Left ventricle myocardium inferior (tissue), 1 donor: ENCODE measurements around the gene TSPAN18. TPM values are rescaled to one million over a fixed set of nuclear protein-coding genes. Genes with fewer than 3 reads are reported as not detected.

Experiments
- DNase-seq: peaks from one replicate; pipeline ENCODE4 v3.0.0-alpha.2; 2020
- H3K27ac ChIP-seq: fragments of 200-600 bp; replicated peaks from 2 replicates; pipeline ENCODE4 v1.8.0; 2021
- H3K27me3 ChIP-seq: fragments of 200-600 bp; 2 replicates; pipeline ENCODE4 v1.8.0; 2021; ENCODE audit warnings: low read depth
- H3K36me3 ChIP-seq: fragments of 200-600 bp; 2 replicates; pipeline ENCODE4 v1.8.0; 2021
- H3K4me1 ChIP-seq: fragments of 200-600 bp; 2 replicates; pipeline ENCODE4 v1.8.0; 2021
- H3K4me3 ChIP-seq: fragments of 200-600 bp; 2 replicates; pipeline ENCODE4 v1.8.0; 2021; ENCODE audit warnings: mild to moderate bottlenecking, moderate library complexity
- H3K9me3 ChIP-seq: fragments of 200-600 bp; replicated peaks from 2 replicates; pipeline ENCODE4 v1.8.0; 2021
- intact Hi-C: fragments of 100-400 bp; cut with micrococcal nuclease; formaldehyde crosslinking; loops from one replicate; pipeline ENCODE4 v1.11.0; 2022
- total RNA-seq: library from RNA; stranded (reverse); fragmentation: NEBNext Ultra II Directional; extraction: Animal tissue kit (Norgen Biotek cat#: 25700); gene quantifications from one replicate; pipeline ENCODE4 v1.2.1, GENCODE V29; 2021
- TF ChIP-seq, protein P1 (sequence below): fragments of 200-600 bp; IDR thresholded peaks from 2 replicates; pipeline ENCODE4 v1.8.0; 2021; ENCODE audit warnings: antibody characterized with exemption, mild to moderate bottlenecking, borderline replicate concordance
- donor health status: DM: no; HTN: yes; CAD: no; lungs with severe emphysema.

The TSPAN18 gene
- total RNA-seq, 1 donor from 2014 or later, result 129 TPM

DNA sequence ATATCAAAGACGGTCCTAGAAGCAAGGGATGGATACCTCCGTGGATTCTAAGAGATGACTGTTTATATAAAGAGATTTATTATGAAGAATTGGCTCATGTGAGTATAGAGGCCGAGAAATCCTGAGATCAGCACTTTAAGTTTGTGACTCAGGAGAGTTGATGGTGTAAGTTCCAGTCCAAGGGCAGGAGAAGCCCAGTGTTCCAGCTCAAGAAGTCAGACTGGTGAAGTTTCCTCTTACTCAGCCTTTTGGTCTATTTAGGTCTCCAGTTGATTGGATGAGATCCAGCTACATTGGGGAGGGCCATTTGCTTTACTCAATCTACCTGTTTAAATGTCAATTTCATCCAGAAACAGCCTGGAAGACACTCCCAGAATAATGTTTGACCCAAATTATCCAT, 45.1 kb downstream of the TSPAN18 start:
- TF ChIP-seq, protein P1, sequence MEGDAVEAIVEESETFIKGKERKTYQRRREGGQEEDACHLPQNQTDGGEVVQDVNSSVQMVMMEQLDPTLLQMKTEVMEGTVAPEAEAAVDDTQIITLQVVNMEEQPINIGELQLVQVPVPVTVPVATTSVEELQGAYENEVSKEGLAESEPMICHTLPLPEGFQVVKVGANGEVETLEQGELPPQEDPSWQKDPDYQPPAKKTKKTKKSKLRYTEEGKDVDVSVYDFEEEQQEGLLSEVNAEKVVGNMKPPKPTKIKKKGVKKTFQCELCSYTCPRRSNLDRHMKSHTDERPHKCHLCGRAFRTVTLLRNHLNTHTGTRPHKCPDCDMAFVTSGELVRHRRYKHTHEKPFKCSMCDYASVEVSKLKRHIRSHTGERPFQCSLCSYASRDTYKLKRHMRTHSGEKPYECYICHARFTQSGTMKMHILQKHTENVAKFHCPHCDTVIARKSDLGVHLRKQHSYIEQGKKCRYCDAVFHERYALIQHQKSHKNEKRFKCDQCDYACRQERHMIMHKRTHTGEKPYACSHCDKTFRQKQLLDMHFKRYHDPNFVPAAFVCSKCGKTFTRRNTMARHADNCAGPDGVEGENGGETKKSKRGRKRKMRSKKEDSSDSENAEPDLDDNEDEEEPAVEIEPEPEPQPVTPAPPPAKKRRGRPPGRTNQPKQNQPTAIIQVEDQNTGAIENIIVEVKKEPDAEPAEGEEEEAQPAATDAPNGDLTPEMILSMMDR, result no peak
- no peaks in the 10 kb centered on the region for H3K36me3 ChIP-seq
- H3K27me3 ChIP-seq, result no peaks in the 10 kb centered on the region
- peaks cover 83% of the 10 kb centered on the region for H3K4me1 ChIP-seq
- peaks cover 11% of the 10 kb centered on the region for H3K9me3 ChIP-seq
- DNase-seq, result no peak
- H3K4me3 ChIP-seq, result no peak overlapping the region
- intact Hi-C loops, result loop anchor here (10.0 kb wide), 1 partner anchor 47 kb away; the partner anchor contains the start of gene TSPAN18
- H3K27ac ChIP-seq, result no peak overlapping the region

DNA sequence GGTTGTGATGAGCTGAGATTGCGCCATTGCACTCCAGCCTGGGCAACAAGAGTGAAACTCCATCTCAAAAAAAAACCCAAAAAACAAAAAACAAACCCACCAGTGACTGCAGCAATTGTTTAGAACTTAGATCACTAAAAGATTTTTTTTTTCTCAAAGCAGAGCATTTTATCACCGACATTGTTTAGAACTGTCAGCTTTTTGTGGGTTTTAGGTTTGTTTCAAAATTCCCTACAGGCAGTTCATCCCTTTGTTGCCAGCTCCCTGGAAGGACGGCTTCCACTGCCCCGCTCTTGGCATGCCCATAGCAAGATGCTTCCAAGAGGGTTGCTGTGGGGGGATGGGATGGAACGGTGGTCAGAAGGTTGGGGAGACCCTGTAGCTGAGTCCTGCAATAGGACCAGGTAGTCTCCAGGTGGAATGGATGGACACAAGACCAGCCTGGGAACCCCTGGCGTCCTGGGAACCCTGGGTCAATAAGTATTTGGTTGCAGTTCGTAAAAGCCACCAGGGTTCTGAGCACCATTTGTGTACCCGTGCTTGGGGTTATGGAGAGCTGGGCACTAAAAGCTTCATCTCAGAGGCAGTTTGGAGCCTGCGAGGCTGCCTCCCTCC, 46.7 kb downstream of the TSPAN18 start:
- H3K4me1 ChIP-seq, result peaks cover 90% of the 10 kb centered on the region
- no peaks in the 10 kb centered on the region for H3K36me3 ChIP-seq
- intact Hi-C loops, result loop anchor here (10.0 kb wide), 1 partner anchor 49 kb away; the partner anchor contains the start of gene TSPAN18
- peak overlapping the region; percentile 89 for H3K27ac ChIP-seq
- no peak for DNase-seq
- TF ChIP-seq, protein P1, result no peak
- peaks cover 2% of the 10 kb centered on the region for H3K9me3 ChIP-seq
- no peaks in the 10 kb centered on the region for H3K27me3 ChIP-seq
- H3K4me3 ChIP-seq, result peak overlapping the region; percentile 22

DNA sequence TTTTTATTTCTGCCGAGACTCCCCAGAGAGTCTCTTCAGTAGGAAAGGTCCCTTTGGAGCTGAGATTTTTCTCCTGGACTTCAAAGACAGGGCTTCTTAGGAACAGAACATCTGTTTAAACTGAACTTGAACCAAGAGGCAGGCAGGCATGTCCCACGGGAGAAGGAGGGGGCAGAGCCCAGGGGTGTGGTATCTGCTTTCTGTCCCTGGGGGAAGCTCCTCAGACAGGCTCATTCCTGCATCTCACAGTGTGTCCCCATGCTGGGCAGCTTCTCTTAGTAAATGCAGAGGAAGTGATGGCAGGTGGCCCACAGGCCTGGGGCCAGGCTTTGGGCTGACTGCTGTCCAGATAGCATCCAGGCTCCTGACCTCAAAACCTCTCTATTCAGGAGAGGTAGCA, 47.3 kb downstream of the TSPAN18 start:
- H3K9me3 ChIP-seq, result no peaks in the 10 kb centered on the region
- no peaks in the 10 kb centered on the region for H3K27me3 ChIP-seq
- DNase-seq, result peak; percentile 85
- intact Hi-C loops, result loop anchor here (10.0 kb wide), 1 partner anchor 49 kb away; the partner anchor contains the start of gene TSPAN18
- H3K4me1 ChIP-seq, result peaks cover 97% of the 10 kb centered on the region
- peak overlapping the region; percentile 22 for H3K4me3 ChIP-seq
- H3K27ac ChIP-seq, result peak overlapping the region; percentile 89
- TF ChIP-seq, protein P1, result no peak
- H3K36me3 ChIP-seq, result no peaks in the 10 kb centered on the region

DNA sequence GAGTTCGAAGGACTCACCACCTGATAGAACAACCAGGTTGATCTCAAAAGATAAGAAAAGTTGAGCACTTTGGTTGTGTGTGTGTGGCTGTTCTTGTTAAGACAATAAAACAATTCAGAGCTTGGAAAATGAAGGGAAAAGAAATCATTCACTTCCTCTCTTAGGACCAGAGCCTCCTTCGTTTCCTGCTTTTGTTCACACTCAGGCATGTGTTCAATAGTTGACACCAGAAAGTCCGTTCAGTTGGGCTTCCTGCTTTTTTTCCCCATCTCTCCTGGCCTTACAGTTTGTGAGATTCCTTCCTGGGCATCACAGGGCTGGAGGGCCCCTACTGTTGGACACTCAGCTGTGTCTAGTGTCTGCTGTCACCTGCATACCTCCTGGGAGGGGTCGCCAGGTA, 48.0 kb downstream of the TSPAN18 start:
- TF ChIP-seq, protein P1, result no peak
- Histone ChIP-seq H3K36me3 (no peaks in the 10 kb centered on the region), H3K27ac (peak overlapping the region; percentile 89), H3K9me3 (no peaks in the 10 kb centered on the region), H3K4me1 (peaks cover 98% of the 10 kb centered on the region), H3K4me3 (no peak overlapping the region), H3K27me3 (no peaks in the 10 kb centered on the region)
- DNase-seq, result no peak
- intact Hi-C loops, result loop anchor here (10.0 kb wide), 1 partner anchor 50 kb away; the partner anchor contains the start of gene TSPAN18

DNA sequence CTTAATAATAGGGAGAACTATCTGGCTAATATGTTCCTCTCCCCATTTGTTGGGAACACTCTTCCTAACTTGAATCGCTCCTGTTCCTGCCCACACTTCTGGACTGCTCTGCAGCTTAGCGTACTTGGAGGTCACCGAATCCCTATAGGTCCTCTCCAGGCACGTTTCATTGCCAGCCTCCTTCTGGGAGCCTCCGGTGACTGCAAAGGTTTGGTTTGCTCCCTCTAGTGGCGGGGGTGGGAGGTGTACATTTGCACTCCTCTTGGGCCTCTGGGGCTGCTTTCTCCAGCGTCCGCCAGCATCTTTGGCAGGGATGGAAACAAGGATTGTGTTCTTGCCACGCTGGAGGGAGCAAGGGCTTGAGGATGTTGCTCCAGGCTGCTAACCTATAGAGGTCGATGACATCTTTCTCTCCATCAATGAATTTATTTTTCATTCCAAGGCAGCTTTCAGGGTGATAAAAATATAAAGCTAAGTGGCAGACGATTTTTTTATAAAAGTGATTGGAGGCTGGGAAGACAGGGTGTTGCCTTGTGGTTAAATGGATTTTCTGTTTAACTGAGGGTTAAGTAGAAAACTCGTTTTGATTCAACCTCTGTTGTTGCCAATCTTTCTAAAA, 48.7 kb downstream of the TSPAN18 start:
- TF ChIP-seq, protein P1, result peak; percentile 75
- H3K4me1 ChIP-seq, result peaks cover 98% of the 10 kb centered on the region
- H3K9me3 ChIP-seq, result no peaks in the 10 kb centered on the region
- H3K4me3 ChIP-seq, result no peak overlapping the region
- H3K36me3 ChIP-seq, result no peaks in the 10 kb centered on the region
- peak overlapping the region; percentile 89 for H3K27ac ChIP-seq
- no peaks in the 10 kb centered on the region for H3K27me3 ChIP-seq
- intact Hi-C loops, result loop anchor here (10.0 kb wide), 1 partner anchor 51 kb away; the partner anchor contains the start of gene TSPAN18
- peak; percentile 53 for DNase-seq
